GM12874 (cell line): Measurements from ENCODE around the gene PTN.

Experiments used
- TF ChIP-seq, protein P1 (sequence below): IDR thresholded peaks from 2 replicates; pipeline ENCODE4 v1.5.1; 2011; ENCODE audit warnings: low read depth, mild to moderate bottlenecking, control low read depth, low read length, moderate library complexity; ENCODE audit not compliant: insufficient read depth

The PTN gene

DNA sequence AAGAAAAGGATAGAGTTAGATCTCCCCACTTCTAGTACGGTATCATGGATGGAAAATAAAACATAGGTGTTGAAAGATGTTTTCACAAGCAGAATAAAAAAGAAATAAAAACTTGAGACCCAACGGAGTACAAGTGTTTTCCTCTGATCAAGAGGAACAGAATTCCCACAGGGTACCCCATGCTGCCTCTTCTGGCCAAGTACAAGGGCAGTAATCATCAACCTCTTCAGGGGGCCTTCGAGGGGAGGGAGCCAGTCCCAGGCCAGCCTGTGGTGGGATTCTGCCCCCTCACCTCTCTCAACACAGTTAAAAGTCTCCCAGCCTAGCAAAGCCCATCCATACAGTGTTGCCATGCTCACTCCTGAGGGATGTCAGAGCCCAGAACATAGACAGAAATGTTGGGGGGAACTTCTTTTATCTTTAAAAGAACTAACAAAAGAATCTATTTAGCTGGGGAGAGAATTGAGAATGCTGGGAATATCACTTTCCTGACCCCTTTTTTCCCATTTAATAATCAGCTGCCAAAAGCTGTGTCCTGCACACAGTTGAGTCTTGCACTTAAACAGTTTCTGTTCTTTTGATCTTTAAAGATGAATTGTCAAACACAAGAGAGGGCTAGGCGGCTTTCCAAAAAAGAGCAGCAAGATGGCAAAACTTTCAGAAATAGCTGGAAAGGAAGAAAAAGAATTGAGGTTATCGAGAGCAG lies 101.7 kb downstream of the PTN start:
- TF ChIP-seq, protein P1, sequence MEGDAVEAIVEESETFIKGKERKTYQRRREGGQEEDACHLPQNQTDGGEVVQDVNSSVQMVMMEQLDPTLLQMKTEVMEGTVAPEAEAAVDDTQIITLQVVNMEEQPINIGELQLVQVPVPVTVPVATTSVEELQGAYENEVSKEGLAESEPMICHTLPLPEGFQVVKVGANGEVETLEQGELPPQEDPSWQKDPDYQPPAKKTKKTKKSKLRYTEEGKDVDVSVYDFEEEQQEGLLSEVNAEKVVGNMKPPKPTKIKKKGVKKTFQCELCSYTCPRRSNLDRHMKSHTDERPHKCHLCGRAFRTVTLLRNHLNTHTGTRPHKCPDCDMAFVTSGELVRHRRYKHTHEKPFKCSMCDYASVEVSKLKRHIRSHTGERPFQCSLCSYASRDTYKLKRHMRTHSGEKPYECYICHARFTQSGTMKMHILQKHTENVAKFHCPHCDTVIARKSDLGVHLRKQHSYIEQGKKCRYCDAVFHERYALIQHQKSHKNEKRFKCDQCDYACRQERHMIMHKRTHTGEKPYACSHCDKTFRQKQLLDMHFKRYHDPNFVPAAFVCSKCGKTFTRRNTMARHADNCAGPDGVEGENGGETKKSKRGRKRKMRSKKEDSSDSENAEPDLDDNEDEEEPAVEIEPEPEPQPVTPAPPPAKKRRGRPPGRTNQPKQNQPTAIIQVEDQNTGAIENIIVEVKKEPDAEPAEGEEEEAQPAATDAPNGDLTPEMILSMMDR = no peak

DNA sequence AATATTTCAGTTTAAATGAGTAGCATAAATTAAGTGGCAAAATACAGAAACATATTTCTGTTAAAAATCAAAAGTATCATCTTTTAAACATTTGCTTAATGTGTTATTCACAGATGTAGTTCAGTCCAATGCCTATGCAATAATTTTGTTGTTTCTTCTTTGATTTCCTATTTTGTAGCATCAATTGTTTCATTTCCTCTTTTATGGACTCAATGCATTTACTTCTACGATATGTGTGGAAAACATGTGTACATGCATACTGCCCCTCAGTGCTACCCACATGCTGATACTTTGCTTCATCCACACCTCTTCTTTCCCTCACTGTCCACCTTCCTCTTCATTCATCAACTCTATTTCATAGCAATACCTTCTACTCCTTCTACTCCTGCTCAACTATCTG lies 108.1 kb downstream of the PTN start:
- TF ChIP-seq, protein P1 = no peak

DNA sequence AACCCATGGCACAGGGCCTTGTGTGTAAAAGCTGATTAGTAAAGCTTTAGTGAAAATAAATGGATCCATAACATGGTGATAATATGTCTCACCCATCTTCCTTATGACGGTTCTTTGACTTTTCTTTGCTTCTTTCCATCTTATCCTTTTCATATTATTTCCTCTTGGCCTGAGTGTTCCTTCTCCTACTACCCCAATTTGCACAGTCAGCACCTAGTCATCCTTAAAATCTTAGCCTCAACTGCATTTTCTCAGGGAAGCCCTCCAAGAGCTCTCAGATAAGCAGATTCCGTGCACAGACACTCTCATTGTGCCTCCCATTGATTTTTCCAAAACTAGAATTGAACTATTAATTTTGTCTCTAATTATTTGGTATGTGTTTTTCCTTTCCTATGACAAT lies 112.4 kb downstream of the PTN start:
- TF ChIP-seq, protein P1 = no peak

DNA sequence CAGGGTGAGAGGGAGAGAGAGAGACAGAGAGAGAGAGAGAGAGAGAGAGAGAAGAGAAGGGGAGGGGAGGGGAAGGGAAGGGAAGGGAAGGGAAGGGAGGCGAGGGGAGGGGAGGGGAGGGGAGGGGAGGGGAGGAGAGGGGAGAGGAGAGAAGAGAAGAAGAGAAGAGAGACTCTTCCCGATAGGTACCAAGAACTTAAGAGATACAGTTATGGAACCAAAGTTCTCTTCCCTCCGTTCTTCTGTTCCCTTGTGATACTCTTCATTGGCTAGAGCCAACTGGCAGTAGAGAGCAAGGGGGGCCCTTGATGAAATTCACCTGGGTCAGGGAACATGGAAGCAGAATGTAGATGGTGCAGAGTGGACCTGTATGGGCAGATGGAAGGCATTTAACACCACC lies 122.1 kb downstream of the PTN start:
- TF ChIP-seq, protein P1 = no peak

DNA sequence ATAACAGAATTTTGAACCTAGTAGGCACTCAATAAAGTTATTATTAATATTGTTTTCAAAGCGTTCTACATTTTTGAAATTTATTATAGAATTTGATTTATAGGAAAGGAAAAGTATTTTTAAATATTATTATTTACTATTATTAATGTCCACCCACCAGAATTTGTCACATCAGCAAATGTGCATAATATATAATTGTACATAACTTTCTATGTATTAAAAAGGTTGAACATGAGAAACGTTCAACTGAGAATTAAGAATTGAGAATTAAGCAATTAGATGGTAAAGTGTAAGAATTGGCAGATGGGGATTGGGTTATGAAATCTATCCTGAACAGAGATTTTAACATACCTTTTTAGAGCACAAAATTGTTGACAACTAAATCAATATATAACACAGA lies 129.8 kb downstream of the PTN start:
- TF ChIP-seq, protein P1 = no peak

DNA sequence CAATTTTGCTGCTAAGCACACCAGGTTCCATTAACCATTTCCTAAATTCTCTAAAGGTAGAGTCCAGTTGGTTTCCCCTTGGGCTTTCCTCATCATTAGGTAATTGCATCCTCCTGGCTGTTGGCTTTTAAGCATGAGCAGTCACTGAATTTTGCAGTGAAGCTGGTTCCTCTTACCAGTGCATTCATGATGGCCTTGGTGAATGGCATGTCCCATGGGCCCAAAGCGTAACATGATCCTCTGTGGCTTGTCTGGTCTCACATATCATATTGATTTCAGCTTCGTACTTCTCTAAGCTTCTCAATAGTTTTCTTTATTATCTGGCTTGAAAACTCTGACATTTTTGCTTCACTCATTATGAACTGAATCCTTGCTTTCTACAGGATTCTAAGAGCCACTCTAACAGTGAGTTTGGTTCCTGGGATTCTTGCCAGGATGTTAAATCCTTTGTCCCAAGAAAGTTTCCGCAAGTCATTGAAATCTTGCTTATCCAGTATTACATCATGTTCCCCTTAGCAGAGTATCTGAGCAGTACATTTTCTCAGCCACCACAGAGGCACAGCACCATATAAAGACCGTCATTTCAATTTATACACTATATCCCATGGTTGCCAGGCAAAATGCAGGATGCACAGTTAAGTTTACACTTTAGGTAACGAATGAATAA lies 134.2 kb downstream of the PTN start:
- TF ChIP-seq, protein P1 = no peak

DNA sequence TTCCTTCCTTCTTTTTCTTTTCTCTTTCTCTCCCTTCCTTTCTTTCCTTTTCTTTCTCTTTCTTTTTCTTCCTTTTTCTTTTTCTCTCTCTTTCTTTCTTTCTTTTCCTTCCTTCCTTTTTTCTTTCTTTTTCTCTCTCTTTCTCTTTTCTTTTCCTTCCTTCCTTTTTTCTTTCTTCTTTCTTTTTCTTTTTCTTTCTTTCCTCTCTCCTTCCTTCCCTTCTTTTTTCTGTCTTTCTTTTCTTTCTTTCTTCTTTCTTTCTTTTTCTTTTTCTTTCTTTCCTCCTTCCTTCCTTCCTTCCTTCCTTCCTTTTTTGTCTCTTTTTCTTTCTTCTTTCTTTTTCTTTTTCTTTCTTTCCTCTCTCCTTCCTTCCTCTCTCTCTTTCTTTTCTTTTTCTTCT lies 136.8 kb downstream of the PTN start:
- TF ChIP-seq, protein P1 = no peak
